ENCODE measurements around the gene PODXL. TPM values are rescaled to one million over a fixed set of nuclear protein-coding genes. Genes with fewer than 3 reads are reported as not detected.

PODXL gene
- total RNA-seq, 1 experiment from 2014 or later: 727 TPM

- H3K27me3 ChIP-seq (ENCODE audit: insufficient read depth, low read length): no peaks in the 10 kb centered on the region
- no peak overlapping the region for H3K14ac ChIP-seq (ENCODE audit: insufficient read depth, low read length)
- Mint-ChIP-seq H3K9me3 (no peaks in the 10 kb centered on the region), H3K27ac (peak overlapping the region in 1 of 3 experiments; percentile 77; a peak in 1 of 7 replicates), H3K4me1 (peaks cover 0 to 2% of the 10 kb centered on the region in 2 experiments; a peak in 1 of 4 replicates), H3K27me3 (ENCODE audit: low read depth) (no peaks in the 10 kb centered on the region; the same call in 1 of the 2 replicates), H3K4me3 (no peak overlapping the region), H3K36me3 (ENCODE audit: insufficient read depth in 1 of 3, low read depth in 3 of 3) (peaks cover 0 to 15% (median 1%) of the 10 kb centered on the region in 3 experiments; a peak in 3 of 7 replicates)
- no peaks in the 10 kb centered on the region for H3K23me2 ChIP-seq (ENCODE audit: insufficient read length, low read depth, low read length, poor library complexity, severe bottlenecking)
- H3K23ac ChIP-seq (ENCODE audit: insufficient read length, low read depth, low read length): no peak overlapping the region
- H3K27ac ChIP-seq (ENCODE audit: insufficient read length, low read depth, low read length): no peak overlapping the region
- H2BK120ac ChIP-seq (ENCODE audit: low read depth, low read length, poor library complexity, severe bottlenecking): no peak overlapping the region
- no peaks in the 10 kb centered on the region for H3K4me1 ChIP-seq (ENCODE audit: insufficient read depth, low read length)
- no peak overlapping the region for H2AFZ ChIP-seq (ENCODE audit: low read length)
- H2BK5ac ChIP-seq (ENCODE audit: insufficient read length, low read length): no peak overlapping the region
- no peak overlapping the region for H2AK5ac ChIP-seq (ENCODE audit: insufficient read length, low read length)
- no peak overlapping the region for H3K9ac ChIP-seq (ENCODE audit: extremely low read depth, insufficient read length, low read length)
- no peak overlapping the region for H3T11ph ChIP-seq (ENCODE audit: low read length)
- no peak overlapping the region for H4K5ac ChIP-seq (ENCODE audit: insufficient read length, low read depth, low read length)
- no peaks in the 10 kb centered on the region for H4K20me1 ChIP-seq (ENCODE audit: control insufficient read depth, insufficient read depth, insufficient read length)
- no peak for DNase-seq
- no peak overlapping the region for H2BK15ac ChIP-seq (ENCODE audit: low read depth, low read length)
- H2BK12ac ChIP-seq (ENCODE audit: insufficient read length, low read depth, low read length): no peak overlapping the region
- H3K9me3 ChIP-seq (ENCODE audit: control insufficient read depth, low read depth, low read length): no peaks in the 10 kb centered on the region
- H4K8ac ChIP-seq (replicated peaks; ENCODE audit: insufficient read length, low read depth, low read length): no peak overlapping the region
- H3K4ac ChIP-seq (ENCODE audit: low read depth, low read length): no peak overlapping the region
- no peak overlapping the region for H3K4me2 ChIP-seq (ENCODE audit: insufficient read depth, insufficient read length, low read length)
- no peaks in the 10 kb centered on the region for H3K79me1 ChIP-seq (ENCODE audit: insufficient read depth, low read depth, low read length, poor library complexity, severe bottlenecking)
- H3K56ac ChIP-seq (ENCODE audit: insufficient read length, low read depth, low read length): no peak overlapping the region
- no peak overlapping the region for H4K91ac ChIP-seq (ENCODE audit: insufficient read length, low read depth, low read length)
- H3K18ac ChIP-seq (ENCODE audit: insufficient read length, low read depth, low read length): no peak overlapping the region
- no peak for TF ChIP-seq CTCF (conservative IDR thresholded peaks at IDR 0.05)
- H3K79me2 ChIP-seq (ENCODE audit: insufficient read depth, low read length): no peaks in the 10 kb centered on the region
- H2BK20ac ChIP-seq (ENCODE audit: low read depth, low read length, poor library complexity, severe bottlenecking): no peak overlapping the region
These were observed 62.8 kb downstream of the PODXL start for GRCh38 chr7:131493581-131493980.
